GM19397 (cell line): Measurements from ENCODE around the gene THOP1.
A peak's percentile ranks its signal among the peaks of the same experiment; 100 is the strongest.

Experiments
- ATAC-seq: cut with Tn5 transposase; IDR thresholded peaks from one replicate; pipeline ENCODE4 v1.9.1; 2021; ENCODE audit warnings: mild to moderate bottlenecking, moderate library complexity; ENCODE audit not compliant: unreplicated experiment

Gene THOP1

DNA sequence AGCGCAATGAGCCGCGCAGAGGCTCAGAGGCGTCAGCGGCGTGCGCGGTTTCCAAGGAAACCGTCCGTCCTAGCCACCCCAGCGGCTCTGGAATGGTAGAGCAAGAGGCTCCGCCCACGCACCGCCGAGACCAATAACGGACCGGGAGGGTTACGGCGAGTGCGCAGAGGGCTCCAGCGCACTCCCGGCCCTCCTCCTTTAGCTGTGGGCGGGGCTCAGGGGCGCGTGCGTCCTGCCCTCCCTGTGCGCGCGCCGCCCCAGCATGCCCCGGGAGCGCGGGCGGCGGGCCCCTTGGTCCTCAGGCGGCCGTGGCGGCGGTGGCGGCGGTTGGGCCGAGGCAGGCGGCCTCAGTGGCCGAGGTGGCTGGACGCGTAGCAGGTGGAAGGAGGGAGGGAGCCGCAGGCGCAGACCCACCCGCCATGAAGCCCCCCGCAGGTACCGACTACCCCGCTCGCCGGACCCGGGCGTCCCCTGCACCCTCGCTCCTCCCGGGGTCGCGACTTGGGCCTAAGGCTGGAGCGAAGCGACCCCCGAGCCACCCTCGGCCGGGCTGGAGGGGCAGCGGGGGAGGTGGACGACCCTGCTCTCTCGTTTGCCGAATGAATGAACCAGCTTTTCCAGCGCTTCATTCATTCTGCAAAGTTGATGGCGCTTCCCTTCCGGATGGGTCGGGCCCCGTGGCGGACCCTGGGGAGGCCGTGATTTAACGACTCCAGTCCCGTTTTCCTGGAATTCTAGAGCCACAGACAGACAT, at the start of gene THOP1:
Gene THOP1 (plus strand): TSS at position 260 of the 754 bp plus-strand sequence. CDS start 160 bp downstream, at position 420.
- ATAC-seq, result peak; percentile 61

DNA sequence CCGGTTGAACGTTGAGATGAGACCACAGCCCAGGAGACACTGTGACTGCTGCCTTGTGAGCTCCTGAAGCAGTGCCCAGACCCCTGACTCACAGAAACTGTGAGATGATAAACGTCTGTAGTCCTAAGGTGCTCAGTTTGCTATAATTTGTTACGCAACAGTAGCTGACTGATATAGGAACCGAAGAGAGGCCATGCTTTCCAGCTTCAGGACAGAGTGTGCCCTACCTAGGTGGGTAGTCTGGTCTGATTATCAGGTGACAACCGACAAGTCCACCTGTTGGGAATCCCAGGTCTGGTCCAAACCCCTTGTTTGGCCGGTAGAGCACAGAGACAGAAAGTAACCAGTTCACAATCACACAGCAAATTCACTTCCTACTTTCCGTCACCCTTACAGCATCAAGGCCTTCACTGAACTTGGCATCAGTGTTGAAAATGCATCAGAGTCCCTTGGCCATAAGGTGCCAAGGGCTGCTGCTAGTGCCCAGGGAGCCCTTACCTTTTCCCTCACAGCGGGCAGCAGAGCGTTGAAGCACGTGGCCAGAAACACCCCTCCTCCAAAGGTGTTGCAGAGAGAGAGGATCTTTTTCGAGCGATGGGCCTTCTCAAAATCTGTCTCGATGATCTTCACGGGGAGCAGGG, 48.6 kb upstream of the THOP1 start:
- no peak for ATAC-seq

DNA sequence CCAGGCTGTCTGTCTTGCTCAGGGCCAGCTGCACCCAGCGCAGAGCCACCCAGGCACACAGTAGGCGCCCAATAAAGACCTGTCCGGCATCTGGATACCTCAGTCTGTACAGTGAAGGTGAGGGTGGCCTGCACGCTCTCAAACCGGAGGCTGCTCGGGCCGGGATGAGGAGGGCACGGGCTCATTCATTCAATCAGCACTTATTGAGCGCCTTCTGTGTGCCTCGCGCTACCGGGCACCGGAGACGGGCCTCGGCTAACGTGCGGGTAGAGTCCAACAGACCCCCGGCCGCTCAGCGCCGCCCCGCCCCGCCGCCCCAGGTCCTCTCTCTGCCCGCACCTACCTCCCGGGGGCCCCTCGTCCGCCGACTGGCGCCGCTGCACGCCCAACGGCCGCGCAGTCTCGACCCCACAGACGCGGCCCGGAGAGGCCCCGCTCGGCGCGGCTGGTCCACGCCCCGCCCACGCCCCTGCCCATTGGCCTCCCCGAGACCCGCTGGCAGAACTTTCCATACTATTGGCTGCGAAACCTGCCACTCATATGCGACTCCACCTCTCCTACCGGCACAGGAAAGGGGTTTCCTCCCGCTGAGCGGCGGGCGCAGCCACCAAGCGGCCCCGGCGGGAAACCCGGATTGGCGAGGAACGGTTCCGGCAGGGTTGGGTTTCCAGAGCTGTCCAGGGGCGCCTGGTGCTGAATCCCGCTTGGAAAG, 45.5 kb upstream of the THOP1 start, which contains the start of gene SLC39A3:
Gene SLC39A3 (minus strand): TSS at position 416 of the 712 bp plus-strand sequence. CDS start 2,760 bp downstream, outside the sequence.
- peak; percentile 95 for ATAC-seq

DNA sequence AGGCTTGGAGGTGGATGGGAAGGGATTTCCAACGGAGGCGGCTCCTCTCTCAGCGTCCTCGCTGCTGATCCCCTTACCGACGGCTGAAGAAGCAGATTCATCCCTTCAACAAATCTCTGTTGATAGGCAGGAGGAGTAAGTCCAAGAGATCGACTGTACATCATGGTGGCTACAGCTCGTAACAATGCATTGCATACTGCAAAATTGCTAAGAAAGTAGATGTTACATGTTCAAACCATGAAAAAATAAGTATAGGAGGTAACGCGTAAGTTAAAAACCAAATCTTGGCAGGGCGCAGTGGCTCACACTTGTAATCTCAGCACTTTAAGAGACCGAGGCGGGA, 45.0 kb upstream of the THOP1 start:
- ATAC-seq, result no peak

DNA sequence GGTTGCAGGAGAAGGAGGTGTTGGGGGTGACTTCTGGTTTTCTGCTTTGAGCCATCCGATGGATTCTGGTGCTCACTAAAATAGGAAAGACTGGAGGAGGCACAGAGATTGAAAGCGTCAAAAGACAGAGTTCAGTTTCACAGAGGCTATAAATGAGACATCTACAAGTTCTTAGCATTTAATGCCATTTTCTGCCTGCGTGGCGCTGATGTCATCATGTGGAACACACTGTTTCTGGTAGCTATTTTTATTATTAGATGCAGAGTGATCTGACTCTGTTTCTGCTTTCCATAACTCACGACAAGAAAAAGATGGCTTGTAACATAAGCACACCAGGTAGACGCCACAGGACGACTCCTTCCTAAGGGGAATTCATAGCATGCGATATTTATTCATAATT, 42.2 kb upstream of the THOP1 start:
- no peak for ATAC-seq

DNA sequence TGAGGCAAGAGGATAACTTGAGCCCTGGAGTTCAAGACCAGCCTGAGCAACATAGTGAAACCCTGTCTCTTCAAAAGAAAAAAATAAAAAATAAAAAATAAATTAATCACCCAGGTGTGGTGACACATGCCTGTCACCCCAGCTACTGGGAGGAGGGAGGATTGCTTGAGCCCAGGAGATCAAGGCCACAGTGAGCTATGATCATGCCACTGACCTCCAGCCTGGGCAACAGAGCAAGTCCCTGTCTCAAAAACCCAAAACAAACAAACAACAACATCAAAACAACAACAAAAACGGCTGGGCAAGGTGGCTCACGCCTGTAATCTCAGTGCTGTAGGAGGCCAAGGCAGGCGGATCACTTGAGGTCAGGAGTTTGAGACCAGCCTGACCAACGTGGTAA, 41.2 kb upstream of the THOP1 start:
- ATAC-seq, result no peak

DNA sequence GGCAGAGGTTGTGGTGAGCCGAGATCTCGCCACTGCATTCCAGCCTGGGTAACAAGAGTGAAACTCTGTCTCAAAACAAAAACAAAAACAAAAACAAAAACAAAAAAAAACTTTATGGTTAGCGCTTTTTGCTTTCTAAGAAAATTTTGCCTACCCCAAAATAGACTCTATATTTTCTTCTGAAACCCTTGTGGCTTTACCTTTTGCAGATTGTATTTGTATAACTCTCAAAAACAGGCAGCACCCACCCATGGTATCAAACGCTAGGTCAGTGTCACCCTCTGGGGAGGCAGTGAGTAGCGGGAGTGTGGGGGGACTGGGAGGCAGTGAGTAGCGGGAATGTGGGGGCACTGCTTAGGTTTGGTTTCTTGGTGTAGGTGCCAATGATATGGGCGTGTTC, 38.0 kb upstream of the THOP1 start:
- ATAC-seq, result no peak

DNA sequence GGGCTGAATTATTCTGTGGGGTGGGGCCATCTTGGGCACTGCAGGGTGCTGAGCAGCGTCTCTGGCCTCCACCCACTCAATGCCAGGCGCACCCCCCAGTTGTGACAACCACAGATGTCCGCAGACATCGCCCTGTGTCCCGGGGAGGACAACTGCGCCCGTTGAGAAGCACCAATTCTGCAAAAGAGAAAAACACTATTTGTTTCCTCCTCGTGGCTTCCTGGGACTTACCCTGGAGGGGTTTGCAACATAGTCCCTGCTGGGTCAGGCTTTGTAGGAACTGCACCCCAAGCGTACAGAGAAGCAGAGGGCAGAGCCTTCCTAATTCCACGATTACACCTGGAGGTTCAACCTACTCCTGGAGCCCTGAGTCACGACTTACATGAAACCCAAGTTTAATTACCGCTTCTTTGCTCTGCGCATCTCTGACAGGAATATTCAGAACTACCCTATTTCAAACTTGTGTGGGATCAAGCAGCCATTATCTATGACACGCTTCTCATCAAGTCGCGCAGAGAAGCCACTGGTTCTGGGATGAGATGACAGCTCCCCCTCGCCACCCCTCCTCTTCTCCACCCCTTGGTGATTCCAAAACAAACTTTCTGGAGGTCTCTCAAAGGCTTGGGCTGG, 34.4 kb upstream of the THOP1 start:
- ATAC-seq, result no peak

DNA sequence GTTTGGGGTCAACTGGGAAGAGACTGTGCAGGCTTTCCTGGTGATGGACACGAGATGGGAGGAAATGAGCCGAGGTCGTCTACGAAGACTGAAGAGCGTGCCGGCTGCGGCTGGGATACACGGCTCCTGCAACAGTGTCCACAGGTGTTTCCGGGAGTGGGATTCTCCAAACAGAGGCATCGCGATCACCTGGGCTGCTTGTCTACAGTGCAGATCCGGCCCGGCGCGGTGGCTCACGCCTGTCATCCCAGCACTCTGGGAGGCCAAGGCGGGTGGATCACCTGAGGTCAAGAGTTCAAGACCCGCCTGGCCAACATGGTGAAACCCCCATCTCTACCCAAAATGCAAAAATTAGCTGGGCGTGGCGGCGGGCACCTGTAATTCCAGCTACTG, 33.9 kb upstream of the THOP1 start:
- ATAC-seq, result no peak

DNA sequence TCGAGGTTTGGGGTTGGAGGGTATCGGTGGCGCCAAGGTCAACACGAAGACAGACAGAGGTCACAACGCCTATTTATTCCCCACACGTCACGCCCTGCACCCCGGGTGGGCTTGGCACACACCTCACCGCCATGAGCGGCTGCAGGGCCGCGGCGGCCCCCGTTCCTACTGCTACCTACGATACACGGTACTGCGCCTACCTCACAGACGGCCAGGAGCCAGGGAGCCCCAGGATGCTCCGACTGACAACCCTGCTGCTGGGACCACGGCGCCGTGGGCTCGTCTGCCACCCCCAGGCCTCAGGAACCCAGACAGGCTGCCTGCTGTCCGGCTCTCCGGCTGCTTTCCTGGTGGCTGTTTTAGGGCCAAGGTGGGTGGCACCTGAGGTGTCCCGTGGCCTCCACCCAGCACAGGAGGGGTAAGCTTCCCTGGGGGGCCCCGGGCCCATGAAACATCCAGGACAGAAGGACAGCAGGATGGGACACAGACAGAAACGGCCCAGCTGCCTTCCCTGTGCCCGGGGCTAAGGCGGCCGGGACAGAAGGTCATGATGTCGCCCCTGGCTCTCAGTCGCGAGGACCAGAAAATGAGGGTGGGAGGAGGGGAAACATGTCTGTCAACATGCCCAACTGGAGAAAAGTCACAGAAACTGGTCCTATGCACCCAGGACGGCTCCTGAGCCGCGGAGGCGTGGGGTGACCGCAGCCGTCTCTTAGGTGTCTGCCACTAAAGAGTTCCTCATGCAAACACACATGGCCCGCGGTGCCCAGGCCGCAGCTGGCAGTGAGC, 30.4 kb upstream of the THOP1 start:
- no peak for ATAC-seq

DNA sequence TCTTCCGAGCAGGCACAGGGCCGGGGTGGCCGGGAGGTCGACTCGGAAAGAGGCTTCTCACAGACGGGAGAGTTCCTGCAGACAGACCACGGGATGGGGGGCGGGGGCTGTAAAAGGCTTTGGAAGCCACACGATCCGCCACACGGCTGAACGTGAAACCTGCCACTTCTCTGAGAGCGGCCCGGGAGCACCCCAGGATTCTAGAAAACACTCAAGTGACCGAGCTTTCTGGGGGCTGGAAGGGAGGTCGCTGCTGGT, 29.9 kb upstream of the THOP1 start:
- ATAC-seq, result no peak

DNA sequence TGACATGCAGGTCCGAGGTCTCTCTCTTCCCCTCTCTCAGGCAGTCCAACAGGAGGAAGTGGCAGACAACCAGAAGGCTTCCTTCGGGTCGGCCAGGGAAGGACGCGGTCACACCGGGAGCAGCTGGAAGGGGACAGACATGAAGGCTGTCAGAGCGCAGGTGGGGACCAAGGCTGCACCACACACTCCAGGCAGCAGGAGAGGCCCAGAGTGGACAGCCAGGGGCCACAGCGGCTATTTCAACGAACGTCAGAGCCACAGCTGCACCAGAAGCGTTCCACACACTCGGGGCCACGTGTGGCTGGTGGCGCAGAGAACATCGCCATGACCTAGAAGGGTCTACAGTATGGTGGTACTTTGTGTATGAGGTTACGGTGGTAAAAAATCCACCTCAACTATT, 29.5 kb upstream of the THOP1 start:
- ATAC-seq, result no peak

DNA sequence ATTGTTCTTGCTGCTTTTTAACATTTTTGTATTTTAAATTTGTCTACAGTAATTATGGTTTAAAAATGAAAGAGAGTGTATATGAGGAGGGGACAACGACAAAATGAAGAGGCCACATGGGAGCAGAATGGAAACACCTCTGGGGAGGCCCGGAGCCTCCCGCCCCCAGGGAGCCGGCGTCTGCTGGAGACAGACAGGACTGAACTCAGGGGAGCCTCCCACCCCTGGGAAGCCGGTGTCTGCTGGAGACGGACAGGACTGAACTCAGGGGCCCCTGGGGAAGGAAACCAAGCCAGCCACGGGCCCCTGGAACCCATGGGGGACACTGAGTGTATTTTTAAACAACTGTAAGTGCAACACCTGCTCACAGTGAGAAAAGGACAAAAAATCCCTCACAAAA, 28.8 kb upstream of the THOP1 start:
- ATAC-seq, result no peak

DNA sequence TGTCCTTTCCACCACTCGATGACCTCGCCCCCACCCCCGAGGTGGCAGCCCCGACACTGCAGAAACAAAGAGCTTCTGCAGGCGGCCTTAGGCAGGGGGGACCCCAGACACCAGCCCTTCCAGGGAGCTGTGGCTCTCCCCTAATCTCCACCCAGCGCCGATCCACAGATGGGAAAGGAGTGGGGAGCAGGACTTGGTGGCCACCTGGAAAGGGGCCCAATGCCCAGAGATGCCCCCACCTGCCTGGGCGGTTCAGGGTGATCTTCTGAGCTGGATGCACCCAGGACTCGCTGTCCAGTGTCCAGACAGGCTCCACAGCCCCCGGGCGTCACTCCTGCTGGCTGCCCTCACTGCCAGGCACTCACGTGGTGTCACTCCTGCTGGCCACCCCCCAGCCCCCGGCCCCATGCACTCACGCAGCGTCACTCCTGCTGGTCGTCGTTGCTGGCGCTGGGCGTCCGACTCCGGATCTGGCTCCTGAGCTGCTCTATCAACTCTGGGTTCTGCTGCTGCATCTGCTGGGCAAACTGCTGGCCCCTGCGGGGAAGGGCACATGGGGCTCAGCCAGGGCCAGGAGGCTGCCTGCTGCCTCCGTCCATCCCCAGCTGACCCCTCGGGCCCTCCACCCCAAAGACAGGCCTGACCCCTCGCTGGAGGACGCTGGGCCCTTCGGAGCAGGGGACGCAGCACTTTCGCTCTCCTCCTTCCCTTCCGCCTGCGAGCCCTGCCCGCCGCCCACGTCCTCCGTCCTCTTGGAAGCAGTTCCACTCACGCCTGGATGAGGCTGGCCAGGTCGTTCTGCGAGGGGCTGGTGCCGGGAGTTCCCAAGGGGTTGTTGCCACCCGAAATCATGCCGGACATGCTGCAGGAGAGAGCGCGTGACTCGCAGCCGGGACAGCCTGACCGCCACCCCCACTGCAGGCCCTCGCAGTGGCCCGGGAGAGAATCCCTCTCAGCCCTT, 28.1 kb upstream of the THOP1 start:
- ATAC-seq, result no peak

DNA sequence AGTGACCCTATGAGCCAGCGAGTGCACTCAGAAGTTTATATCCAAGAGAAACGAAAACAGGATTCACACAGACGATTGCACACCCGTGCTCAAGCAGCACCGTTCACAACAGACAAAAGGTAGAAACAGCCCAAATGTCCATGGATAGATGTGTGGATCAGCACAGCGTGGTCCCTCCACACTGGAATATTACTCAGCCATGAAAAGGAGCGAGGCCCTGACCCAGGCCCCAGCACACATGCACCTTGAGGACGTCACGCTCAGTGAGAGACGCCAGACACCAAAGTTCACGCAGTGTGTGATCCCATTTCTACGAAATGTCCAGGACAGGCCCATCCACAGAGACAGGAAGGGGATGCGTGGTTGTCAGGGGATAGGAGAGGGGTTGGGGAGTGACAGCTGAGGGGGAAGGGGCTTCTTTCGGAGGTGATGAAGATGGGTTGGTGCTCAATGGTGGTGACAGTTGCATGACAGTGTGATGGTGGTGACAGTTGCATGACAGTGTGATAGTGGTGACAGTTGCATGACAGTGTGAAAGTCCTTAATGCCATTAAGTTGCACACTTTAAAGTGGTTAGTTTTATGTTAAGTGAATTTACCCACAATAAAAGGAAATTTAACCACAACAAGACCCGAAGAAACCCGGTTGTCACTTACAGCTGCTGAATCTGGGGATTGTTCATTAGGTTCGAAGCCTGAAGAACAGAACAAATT, 26.5 kb upstream of the THOP1 start:
- no peak for ATAC-seq

DNA sequence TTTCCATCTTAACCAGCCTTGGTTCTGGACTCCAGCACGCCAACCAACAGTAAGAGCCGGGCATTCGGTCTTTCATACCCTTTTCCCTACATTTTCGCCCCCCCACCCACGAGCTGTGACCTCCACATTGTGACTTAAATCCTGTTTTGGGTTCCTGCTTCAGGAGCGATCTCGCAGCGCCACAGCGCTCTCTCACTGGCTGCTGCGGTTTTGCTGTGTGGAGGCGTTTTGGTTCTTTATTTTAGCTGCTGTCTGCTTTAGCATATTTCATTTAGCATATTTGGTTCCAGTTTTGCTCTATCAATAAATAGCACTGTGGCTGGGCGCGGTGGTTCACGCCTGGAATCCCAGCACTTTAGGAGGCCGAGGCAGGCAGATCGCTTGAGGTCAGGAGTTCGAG, 25.9 kb upstream of the THOP1 start:
- no peak for ATAC-seq

DNA sequence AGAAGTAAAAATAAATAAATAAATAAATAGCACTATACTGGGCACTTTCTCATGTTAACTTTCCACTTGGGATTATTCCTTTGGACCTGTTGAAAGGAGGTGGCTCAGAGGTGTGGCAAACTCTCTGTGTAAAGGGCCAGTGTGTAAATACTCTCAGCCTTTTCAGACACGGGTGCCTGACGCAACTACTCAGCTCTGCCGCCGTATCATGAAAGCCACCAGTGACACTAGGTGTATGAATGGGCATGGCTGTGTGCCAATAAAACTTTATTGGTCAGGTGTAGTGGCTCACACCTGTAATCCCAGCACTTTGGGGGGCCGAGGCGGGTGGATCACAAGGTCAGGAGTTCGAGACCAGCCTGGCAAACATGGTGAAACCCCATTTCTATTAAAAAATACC, 25.3 kb upstream of the THOP1 start:
- no peak for ATAC-seq

DNA sequence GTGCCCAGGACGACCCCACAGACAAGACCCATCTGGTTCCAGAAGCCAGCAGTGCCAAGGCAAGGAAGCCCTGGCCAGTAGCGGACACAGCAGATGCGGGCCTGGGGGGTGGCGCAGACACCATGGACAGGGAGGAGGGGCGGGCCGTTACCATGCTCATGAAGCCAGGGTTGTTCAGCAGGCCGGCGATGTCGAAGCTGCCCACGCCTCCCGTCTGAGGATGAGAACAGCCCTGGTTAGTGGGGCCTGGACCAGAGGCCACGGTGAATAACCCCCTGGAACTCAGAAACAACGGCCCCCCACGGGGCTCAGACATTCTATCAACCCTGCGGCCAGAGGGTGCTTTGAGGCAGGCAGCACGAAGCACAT, 24.0 kb upstream of the THOP1 start:
- ATAC-seq, result no peak
